Right renal cortex interstitium (tissue), 3 donors: ENCODE measurements around the gene OR52N2. TPM values are rescaled to one million over a fixed set of nuclear protein-coding genes. Genes with fewer than 3 reads are reported as not detected.

Experiments
- DNase-seq, 3 donors: peaks; one replicate each; pipeline ENCODE4 v3.0.0-alpha.2; 2013; ENCODE audit warnings: low read depth in 3 of 3, low spot score in 2 of 3
- polyA plus RNA-seq, 3 donors: library from polyadenylated mRNA; unstranded; fragments of 120-200 nt; gene quantifications; one replicate each; pipeline ENCODE4 v1.2.1, GENCODE V29; 2013; ENCODE audit not compliant: insufficient read length in 3 of 3

The OR52N2 gene
- polyA plus RNA-seq: not detected

DNA sequence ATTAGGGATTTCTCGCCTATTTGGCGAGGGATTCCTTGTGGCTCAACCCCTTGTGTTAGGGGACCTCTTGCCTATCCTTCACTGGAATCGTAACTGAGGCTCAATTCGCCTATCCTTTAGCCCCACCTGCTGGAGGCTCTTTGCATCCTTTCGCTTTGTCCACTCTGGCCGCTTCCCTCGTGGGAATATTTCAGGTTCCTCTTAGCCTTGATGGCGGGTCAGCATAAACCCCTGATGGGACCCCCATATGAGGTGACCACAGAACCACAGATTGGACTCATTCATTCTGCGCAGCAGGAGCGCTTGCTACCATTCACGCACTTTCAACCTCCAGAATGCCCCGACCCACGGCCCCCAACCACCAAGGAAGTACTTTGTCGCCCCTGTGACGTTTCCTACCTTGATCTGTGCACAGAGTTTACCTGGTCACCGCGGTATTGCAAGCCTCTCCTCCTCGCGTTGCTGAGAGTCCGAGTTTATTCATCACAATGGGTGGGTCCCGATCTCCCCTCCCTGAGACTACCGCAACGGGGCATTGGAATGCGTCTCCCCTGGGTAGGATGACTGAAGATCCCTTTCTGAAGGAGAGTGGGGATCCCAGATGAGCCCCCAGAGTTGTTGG, at the start of gene OR52N2:
OR52N2 (plus strand) TSS at position 425 of the 622 bp plus-strand sequence. CDS start 11,412 bp downstream, outside the sequence.
- peak; percentile 48 to 69 (median 52) for DNase-seq

DNA sequence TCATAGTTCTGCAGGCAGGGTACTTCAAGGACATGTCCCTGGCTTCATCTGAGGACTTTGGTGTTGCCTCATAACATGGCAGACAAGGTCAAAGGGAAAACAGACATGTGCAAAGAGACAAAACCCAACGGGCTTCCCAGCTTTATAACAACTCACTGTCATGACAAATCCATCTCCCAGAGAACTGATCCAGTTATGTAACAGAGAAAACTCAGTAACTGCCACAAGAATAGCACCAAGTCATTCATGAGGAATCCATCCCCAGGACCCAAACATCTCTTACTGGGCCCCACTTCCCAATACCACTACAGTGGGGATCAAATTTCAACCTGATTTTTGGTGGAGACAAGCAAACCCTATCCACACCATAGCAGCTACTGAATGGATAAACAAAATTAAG, 41.7 kb upstream of the OR52N2 start:
- no peak for DNase-seq

DNA sequence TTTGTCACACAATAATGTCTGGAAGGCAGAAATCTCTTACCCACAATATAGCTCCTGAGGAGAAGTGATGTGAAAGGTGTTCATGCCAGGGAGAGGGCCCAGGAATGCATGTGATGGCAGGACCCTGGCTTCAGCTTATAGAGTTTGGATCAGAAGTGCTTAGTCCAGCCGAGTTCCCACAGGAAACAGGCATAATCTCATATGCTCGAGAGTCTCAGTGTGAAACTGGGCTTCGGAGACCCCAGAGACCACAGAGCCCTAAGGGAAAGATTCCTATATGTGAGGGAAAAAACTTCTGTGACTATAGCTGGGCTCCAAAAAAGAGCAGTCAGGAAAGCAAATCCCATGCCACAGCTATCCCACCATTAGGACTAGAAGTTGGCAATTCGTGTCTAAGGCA, 25.5 kb upstream of the OR52N2 start, which contains the start of gene OR52N5:
OR52N5 (minus strand) TSS at position 101 of the 400 bp plus-strand sequence. CDS start 4,721 bp downstream, outside the sequence.
- DNase-seq: no peak

DNA sequence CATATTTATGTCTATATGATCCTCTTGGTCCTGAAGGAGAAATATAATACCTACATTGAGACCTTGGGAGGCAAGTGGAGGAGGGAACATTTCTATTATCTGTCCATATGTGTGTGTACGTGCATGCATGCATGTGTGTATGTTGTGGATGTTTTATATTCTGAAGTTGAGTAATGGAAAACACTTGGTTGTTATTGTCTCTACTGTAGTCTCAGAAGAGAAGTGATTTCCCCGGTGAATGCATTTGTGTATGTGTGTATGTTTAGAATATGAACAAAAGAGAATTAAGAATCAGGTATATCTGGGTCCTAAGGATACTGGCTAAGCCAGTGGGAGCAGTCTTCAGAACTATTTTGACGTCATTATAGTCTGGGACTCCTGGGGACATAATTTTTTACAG, 17.6 kb upstream of the OR52N2 start, which contains the start of gene OR52N1:
OR52N1 (minus strand) TSS at position 101 of the 400 bp plus-strand sequence. CDS start 2,449 bp downstream, outside the sequence.
- DNase-seq: no peak

DNA sequence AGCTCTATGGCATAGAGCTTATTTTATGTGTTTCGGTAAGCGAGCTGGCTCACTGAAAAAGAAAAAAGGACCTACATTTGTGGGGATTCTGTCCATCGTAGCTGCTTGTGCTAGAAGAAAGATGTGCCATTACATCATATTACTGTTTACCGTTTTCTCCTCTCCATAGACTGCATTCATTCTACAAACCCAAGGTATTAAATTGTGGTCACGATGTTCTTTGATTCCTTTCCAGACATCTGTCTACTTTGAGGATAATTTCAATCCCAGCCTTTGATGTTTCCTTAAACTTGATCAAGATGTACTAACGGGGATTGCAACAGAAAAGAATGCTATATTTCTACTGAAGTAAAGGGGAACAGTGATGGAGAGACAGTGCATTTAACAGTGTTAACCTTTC, 12.2 kb upstream of the OR52N2 start:
- no peak for DNase-seq

DNA sequence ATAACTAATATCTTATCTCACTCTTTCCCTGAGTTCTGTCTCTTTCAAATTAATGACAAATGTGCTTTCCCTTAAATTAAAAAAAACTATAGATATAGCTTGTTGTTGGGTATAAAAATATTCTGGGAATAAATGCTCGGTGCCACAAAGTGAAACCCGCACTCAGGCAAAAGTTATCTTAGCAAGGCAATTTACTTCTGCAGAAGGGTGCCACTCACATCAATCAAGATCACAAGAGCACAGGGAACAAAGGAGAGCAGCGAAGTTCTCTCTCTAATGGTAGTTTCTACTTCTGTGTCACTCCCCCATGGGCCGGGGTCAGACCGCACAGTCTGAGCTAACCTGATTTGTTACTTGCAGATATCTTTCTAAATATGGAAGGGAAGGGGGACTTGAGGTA, 4.7 kb upstream of the OR52N2 start:
- no peak for DNase-seq

DNA sequence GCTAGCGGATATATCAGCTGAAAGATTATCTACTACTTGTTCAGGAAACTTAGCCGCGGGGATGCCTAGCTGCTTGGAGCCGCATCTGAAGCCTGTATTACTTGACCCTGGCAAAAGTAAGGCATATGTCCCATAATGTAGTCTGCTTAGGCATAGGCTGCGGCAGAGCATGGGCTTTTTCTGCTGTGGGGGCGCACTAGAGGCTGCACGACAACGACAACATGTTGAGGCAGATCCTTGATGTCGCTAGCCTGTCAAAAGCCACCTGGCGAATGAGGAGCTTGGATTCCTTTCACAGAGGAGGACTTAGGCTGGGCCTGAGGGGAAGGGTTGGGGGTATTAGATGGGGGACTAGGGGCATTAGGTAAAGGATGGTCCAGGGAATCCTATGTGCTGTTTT, 1.1 kb upstream of the OR52N2 start:
- DNase-seq: no peak

DNA sequence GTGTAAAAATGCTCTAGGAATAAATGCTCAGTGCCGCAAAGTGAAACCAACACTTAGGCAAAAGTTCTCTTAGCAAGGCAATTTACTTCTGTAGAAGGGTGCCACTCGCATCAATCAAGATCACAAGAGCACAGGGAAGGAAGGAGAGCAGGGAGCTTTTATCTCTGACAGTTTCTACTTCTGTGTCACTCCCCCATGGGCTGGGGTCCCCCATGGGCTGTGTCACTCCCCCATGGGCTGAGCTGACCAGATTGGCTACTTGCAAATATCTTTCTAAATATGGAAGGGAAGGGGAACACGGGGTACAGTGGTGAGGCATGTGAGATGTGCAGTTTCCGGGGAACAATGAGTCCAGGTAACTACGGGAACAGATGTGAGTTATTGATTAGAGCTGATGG, 397 bp downstream of the OR52N2 start:
- no peak for DNase-seq

DNA sequence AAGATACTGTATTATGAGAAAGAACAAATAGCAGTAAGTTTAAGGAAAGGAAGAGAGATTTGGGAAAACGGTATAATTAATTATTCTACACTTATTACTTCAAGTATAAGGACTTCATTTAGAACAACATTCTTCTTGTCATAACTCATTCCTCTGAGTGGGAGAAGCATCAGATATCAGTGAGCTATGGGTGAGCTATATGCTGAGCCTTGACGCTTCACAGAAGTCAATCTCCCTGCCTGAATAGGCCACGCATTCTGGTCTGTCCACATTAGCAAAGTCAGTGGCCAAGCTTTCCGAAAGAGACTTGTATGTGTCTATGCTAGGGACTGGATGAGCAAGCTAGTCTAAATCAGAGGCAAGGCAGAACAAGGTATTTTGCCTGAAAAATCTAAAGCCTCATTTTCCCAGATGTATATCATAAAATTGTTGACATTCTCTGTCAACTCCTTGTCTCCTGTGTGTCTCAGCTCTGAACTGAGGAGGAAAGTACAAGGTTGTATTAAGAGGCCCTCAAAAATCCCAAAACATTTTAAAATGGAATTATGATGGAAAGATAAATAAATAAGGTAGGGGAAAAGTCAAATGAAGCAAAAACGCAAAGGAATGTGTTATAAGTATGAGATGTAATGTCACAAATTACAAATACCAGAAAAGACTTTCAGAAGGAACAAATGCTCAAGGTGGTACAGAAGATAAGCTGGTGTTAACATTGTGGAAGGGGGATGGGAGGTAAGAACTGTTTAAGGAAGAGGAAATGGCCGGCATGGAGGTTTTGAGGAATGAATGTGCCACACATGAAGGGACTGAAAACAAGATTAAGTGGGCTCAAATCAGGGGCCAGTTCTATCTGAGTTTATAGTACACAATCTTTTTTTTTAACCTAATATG, 1.4 kb downstream of the OR52N2 start:
- DNase-seq: no peak

DNA sequence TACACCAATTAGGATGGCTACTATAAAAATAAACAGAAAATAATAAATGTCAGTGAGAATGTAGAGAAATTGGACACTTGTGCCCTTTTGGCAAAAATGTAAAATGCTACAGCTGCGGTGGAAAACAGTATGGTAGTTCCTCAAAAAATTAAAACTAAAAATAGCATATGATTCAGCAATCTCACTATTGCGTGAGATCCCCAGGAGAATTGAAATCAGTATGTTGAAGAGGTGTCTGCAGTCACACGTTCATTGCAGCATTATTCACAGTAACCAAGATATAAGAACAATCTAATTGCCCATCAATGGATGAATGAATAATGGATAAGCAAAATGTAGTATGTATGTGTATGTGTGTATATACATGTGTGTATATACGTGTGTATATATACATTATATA, 6.8 kb downstream of the OR52N2 start:
- no peak for DNase-seq

DNA sequence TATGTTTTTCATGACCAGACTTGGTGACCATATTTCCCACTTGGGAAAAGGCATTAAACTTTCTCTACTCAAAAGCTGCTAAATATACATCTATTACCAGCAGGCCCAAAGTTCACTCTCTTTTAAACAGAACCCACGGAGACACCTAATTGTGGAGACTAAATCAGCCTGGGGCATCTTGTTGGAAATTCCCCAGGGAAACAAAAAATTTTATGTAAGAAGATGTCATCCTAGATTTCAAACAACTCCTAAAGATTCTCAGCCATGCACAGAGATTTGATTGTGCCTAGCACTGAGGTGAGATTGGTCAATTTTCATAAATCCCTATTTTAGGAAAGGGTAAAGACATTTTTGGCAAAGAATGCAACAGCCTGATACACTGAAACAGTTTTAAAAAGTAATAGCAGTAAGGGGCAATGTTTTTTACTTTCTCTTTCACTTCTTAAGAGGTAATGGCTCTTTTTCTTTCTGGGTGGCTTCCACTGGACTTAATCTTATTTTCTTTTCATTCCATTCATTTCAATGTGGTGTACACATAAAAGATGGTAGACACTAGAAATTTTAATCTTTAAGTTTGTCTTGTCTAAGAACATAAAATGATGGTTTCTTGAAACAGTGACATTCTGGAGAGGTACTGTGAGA, 9.6 kb downstream of the OR52N2 start:
- DNase-seq: no peak

DNA sequence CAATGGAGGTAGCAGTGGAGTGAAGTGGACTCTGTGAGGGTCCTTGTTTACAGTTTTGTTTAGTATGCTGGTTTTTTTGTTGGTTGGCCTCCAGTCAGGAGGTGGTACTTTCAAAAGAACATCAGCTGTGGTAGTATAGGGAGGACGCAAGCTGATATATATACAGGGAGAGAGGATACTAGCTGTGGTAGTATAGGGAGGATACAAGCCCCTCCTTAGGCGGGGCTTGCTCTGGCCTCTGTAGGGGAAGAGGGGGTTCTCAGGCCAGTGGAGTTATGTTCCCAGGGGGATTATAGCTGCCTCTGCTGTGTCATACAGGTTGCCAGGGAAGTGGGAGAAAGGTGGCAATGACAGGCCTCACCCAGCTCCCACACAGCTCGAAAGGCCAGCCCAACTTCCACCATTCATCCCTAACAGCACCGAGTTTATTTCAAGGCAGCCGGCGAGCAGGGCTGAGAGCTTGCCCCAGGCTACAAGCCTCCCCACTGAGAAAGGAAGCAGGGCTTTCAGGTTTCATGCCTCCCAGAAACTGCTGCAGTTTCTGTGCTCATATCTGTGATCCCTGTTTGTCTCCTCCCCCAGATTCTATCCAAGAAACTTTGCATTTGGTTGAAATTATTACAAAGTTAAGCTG, 22.6 kb downstream of the OR52N2 start:
- DNase-seq: no peak

DNA sequence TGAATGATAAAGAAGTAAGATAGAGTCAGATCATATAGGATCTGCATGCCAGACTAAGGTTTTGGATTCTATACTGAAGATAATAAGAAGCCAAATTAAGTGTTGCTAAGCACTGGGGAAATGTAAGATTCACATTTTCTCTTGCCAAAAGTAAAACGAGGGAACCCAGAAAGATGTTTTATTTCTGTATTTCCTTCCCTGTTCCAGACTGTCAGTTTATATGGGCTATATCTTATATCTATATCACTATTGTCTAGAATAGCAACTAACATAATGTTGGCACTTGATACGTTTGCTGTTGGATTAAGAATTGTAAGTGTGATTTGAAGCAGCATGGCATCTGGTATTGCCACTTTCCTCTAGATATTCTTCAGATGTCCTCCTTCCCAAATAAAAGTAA, 24.7 kb downstream of the OR52N2 start:
- no peak for DNase-seq

DNA sequence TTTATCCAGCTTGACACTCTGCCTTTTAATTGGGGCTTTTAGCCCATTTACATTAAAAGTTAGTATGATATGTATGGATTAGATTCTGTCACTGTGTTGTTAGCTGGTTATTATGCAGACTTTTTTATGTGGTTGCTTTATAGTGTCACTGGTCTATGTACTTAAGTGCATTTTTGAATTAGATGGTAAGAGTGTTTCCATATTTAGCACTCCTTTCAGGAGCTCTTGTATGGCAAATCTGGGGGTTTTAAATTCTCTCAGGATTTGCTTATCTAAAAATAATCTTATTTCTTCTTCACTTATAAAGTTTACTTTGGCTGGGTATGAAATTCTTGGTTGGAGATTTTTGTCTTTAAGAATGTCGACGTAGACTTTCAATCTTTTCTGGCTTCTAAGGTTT, 29.0 kb downstream of the OR52N2 start:
- no peak for DNase-seq

DNA sequence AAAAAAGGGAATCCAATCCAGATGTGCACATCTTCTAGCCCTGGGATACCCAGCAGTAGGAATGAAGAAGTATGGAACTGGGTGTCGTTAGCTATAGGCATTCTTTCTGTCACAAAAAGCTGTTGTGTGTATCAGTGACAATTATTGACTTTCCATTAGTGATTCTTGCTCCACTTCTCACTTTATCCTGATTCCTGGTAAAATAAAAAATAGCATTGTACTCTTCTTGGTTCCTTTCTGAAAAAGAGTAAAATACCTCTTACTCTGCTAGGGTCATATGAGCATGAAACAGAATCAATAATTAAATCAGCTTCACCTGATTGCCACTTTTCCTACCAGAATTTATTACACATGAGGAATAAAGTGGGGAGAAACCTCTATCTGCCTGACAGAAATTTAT, 33.1 kb downstream of the OR52N2 start, which contains the start of gene OR52E6:
OR52E6 (minus strand) TSS at position 101 of the 400 bp plus-strand sequence; CDS start at position 101, 0 bp downstream.
- DNase-seq: no peak

DNA sequence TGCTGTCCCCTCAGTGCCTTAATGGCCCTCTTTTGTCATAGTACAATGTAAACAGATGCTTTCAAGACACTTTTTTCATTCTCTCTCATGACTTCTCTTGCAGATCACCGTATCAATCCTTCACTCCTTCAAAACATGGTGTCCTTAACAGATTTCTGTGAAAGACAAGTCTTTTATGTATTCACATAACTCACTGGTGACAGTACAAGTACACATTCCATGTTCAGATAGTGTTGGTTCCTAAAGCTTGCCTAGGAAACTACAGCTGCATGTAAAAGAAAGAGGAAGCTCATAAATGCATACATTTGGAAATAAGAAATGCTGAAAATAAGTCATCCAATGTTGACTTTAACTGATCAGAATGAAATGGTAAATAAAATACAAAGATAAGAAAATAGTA, 38.0 kb downstream of the OR52N2 start:
- no peak for DNase-seq

DNA sequence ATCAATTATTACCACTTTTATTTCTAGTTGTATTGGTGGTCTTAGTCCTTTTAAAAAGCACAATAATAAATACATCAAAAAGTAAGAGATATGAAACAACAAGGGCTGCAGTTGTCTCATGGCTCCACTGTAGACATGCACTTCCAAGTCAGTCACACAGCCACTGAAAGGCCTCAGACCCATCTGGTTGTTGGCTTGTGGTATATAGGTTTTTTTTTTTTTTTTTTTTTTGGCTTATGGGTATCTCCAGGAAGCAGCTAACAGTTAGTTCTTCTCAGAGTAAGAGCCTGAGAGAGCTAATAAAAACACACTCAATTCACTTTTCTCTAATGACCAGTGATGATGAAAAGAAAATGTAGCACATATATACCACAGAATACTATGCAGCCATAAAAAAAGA, 39.0 kb downstream of the OR52N2 start:
- DNase-seq: no peak

DNA sequence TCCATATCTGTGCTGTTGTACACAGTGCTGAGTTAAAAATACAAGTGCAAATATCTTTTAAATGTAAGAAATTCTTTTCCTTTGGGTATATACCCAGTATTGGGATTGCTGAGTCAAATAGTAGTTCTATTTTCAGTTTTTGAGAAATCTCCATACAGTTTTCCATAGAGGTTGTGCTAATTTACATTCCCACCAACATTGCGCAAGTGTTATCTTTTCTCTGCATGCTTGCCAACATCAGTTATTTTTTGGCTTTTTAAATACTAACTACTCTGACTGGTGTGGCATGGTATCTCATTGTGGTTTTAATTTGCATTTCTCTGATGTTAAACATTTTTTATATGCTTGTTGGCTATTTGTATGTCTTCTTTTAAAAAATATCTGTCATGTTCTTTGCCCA, 42.3 kb downstream of the OR52N2 start:
- DNase-seq: no peak

DNA sequence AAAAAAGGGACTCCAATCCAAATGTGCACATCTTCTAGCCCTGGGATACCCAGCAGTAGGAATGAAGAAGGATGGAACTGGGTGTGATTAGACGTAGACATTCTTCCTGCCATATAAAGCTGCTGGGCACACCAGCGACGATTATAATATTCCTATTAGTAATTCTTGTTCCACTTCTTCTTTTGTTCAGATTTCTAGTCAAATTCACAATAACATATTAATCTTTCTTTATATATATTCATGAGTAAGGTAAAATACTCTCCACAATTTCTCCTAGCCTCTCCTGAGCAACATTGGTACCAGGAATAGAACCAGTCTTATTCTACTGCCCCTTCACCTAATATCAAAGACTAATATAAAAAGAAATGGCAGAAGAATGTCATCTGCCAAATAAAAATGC, 48.9 kb downstream of the OR52N2 start, which contains the start of gene OR52E8:
OR52E8 (minus strand) TSS at position 101 of the 400 bp plus-strand sequence; CDS start at position 101, 0 bp downstream.
- DNase-seq: no peak

DNA sequence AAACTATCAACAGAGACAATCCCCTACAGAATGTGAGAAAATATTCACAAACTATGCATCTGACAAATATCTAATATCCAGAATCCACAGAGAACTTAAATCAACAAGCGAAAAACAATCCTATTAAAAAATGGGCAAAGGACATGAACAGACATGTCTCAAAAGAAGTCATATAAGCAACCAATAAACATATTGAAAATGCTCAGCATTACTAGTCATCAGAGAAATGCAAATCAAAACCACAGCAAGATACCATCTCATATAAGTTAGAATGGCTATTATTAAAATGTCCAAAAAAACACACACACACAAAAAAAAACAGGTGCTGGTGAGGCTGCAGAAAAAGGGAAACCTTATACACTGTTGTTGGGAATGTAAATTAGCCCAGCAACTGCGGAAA, 57.1 kb downstream of the OR52N2 start:
- DNase-seq: no peak
